Measurements from ENCODE around the gene TAF5L.

GRCh38 chr1:229563241-229563640 is 62.7 kb downstream of the TAF5L start:
- TF ChIP-seq CTCF (IDR thresholded peaks at IDR 0.05) (no peak), EZH2 (IDR thresholded peaks at IDR 0.05) (no peak)
